HepG2 (cell line): Measurements from ENCODE around the gene PCSK2. TPM values are rescaled to one million over a fixed set of nuclear protein-coding genes. Genes with fewer than 3 reads are reported as not detected.

Experiments used
- ATAC-seq: fragments of 200-7000 bp; cut with Tn5 transposase; 3 replicates; pipeline ENCODE4 v1.9.1; 2020; ENCODE audit warnings: mild to moderate bottlenecking, moderate library complexity
- BruUV-seq: library from RNA; stranded (reverse); fragments of 400-500 nt; replicated peaks from 2 replicates; lab custom pipeline; 2021; lab: Mats Ljungman, UMichigan
- CTCF ChIA-PET: fragments of 300-600 bp; formaldehyde crosslinking; extraction: SDS; loops from one replicate; lab custom pipeline; 2021; ENCODE audit warnings: low total read pairs, inconsistent platforms, low intra/inter-chr PET ratio; lab: Yijun Ruan, JAX
- POLR2A ChIA-PET: fragments of 350-600 bp; sonication (Branson Sonifier 250); formaldehyde crosslinking; loops from one replicate; lab custom pipeline; 2020; ENCODE audit warnings: antibody characterized with exemption, inconsistent platforms; lab: Yijun Ruan, JAX
- DNase-seq: peaks from one replicate; pipeline ENCODE4 v3.0.0-alpha.2; 2015; ENCODE audit warnings: low spot score
- FAIRE-seq: peaks from 3 replicates; lab custom pipeline; 2011; peaks lifted over from hg19 to GRCh38; lab: Jason Lieb, UNC
- H2AFZ ChIP-seq: one replicate; pipeline ENCODE4 v1.6.1; 2011; ENCODE audit warnings: low read length, inconsistent platforms
- H3K27ac ChIP-seq: fragments of 300-600 bp; 3 replicates; pipeline ENCODE4 v1.8.0; 2011; ENCODE audit warnings: mixed run types, mild to moderate bottlenecking, mixed read lengths, low read length, inconsistent platforms; ENCODE audit not compliant: insufficient read depth; ENCODE audit errors: extremely low read length
- H3K27me3 ChIP-seq, 2 experiments: fragments of 200-600 bp in 1 of 2; 2 replicates in 1 of 2; 3 replicates in 1 of 2; pipeline versions ENCODE4 v1.6.0 to v1.8.0; 2011; ENCODE audit warnings: low read length in 2 of 2, mild to moderate bottlenecking in 2 of 2, moderate library complexity in 2 of 2, inconsistent platforms in 1 of 2; ENCODE audit not compliant: insufficient read depth in 2 of 2, control insufficient read depth in 1 of 2
- H3K36me3 ChIP-seq, 2 experiments: fragments of 200-600 bp in 1 of 2; replicated peaks in 1 of 2; 2 replicates in 1 of 2; 3 replicates in 1 of 2; pipeline versions ENCODE4 v1.5.1 to v1.8.0; 2011; ENCODE audit warnings: low read length in 2 of 2, inconsistent platforms in 1 of 2; ENCODE audit not compliant: insufficient read depth in 2 of 2, control insufficient read depth in 1 of 2
- H3K4me1 ChIP-seq: 2 replicates; pipeline ENCODE4 v1.5.1; 2012; ENCODE audit warnings: low read length, inconsistent platforms; ENCODE audit not compliant: insufficient read depth
- H3K4me2 ChIP-seq: 2 replicates; pipeline ENCODE4 v1.6.0; 2011; ENCODE audit warnings: low read depth, low read length, inconsistent platforms
- H3K4me3 ChIP-seq, 3 experiments: fragments of 200-600 bp in 1 of 3; sonication (generic), shearing (Covaris generic) in 1 of 3; replicated peaks in 1 of 3; 2 replicates each; pipeline ENCODE4 v1.5.1; 2011 to 2016; ENCODE audit warnings: low read length in 3 of 3, inconsistent platforms in 2 of 3, low read depth in 2 of 3, mild to moderate bottlenecking in 2 of 3, control low read depth in 1 of 3, mixed read lengths in 1 of 3; ENCODE audit not compliant: insufficient read depth in 1 of 3
- H3K79me2 ChIP-seq: one replicate; pipeline ENCODE4 v1.6.1; 2011; ENCODE audit warnings: low read length, inconsistent platforms; ENCODE audit not compliant: insufficient read depth
- H3K9ac ChIP-seq: 2 replicates; pipeline ENCODE4 v1.6.0; 2011; ENCODE audit warnings: mild to moderate bottlenecking, low read depth, low read length, inconsistent platforms; ENCODE audit not compliant: insufficient read depth
- H3K9me3 ChIP-seq: 2 replicates; pipeline ENCODE4 v1.5.1; 2012; ENCODE audit warnings: mild to moderate bottlenecking, low read length
- H4K20me1 ChIP-seq: 2 replicates; pipeline ENCODE4 v1.6.0; 2011; ENCODE audit warnings: inconsistent platforms, mild to moderate bottlenecking, low read length, moderate library complexity; ENCODE audit not compliant: insufficient read depth
- KAT2B ChIP-seq: fragments of 150-350 bp; IDR thresholded peaks from 2 replicates; pipeline ENCODE4 v1.6.1; 2014; ENCODE audit warnings: low read depth, low read length, borderline replicate concordance
- KLF11 ChIP-seq: IDR thresholded peaks from 2 replicates; pipeline ENCODE4 v1.6.1; 2016; ENCODE audit warnings: missing compliant biosample characterization
- SNAI1 ChIP-seq: sonication (generic); formaldehyde crosslinking; IDR thresholded peaks from 2 replicates; pipeline ENCODE4 v1.5.0; 2020; ENCODE audit warnings: mild to moderate bottlenecking, missing genetic modification reagents, borderline replicate concordance
- TOE1 ChIP-seq: sonication (generic); formaldehyde crosslinking; IDR thresholded peaks from 2 replicates; pipeline ENCODE4 v1.4.0; 2020; ENCODE audit warnings: mild to moderate bottlenecking, missing genetic modification reagents
- ZC3H4 ChIP-seq: sonication (generic); formaldehyde crosslinking; IDR thresholded peaks from 2 replicates; pipeline ENCODE4 v1.4.0; 2020; ENCODE audit warnings: missing genetic modification reagents, borderline replicate concordance
- ZEB1 ChIP-seq: IDR thresholded peaks from 2 replicates; pipeline ENCODE4 v1.6.1; 2012; ENCODE audit warnings: mild to moderate bottlenecking, low read depth, inconsistent platforms; ENCODE audit not compliant: insufficient replicate concordance
- ZNF326 ChIP-seq: sonication (generic); formaldehyde crosslinking; IDR thresholded peaks from 2 replicates; pipeline ENCODE4 v1.4.0; 2020; ENCODE audit warnings: missing genetic modification reagents, borderline replicate concordance
- WGBS: methylation state at CpG from one replicate; pipeline ENCODE4 v1.1.6; 2017; ENCODE audit warnings: low lambda C conversion rate; 5-methylcytosine and 5-hydroxymethylcytosine counted together
- in situ Hi-C: cut with HindIII; loops from 2 replicates; pipeline ENCODE4 v1.10.0; 2017; ENCODE audit warnings: low pct_unique_long_range_greater_than_20kb; ENCODE audit not compliant: extremely low pct_ligation_motif_present
- intact Hi-C: fragments of 100-400 bp; cut with micrococcal nuclease; formaldehyde crosslinking; loops from one replicate; pipeline ENCODE4 v1.10.0; 2022; ENCODE audit not compliant: unreplicated experiment
- polyA plus RNA-seq, 8 experiments: library from polyadenylated mRNA; depleted of rRNA in 3 of 8; stranded (reverse) in 7 of 8; unstranded in 1 of 8; fragments of >200 nt; fragmentation: Illumina TruSeq in 4 of 8; extraction: Trizol in 4 of 8; gene quantifications; 2 replicates each; pipeline versions ENCODE4 v1.2.1 to v1.2.3, GENCODE V29; 2011 to 2016; ENCODE audit warnings: low read depth in 4 of 8, missing spikeins in 1 of 8, mixed read lengths in 1 of 8; ENCODE audit not compliant: insufficient read depth in 1 of 8
- total RNA-seq, 5 experiments: library from RNA; depleted of rRNA; stranded (reverse); fragments of >200 nt; fragmentation: Illumina TruSeq; extraction: Trizol; gene quantifications; 2 replicates each; pipeline ENCODE4 v1.2.3, GENCODE V29; 2016; ENCODE audit warnings: low read depth in 1 of 5
- TF ChIP-seq, protein P1 (sequence below): sonication (generic); formaldehyde crosslinking; IDR thresholded peaks from 2 replicates; pipeline ENCODE4 v1.4.0; 2020; ENCODE audit warnings: missing genetic modification reagents, mild to moderate bottlenecking, borderline replicate concordance
- TF ChIP-seq, protein P2 (sequence below): IDR thresholded peaks from 2 replicates; pipeline ENCODE4 v1.6.1; 2012; ENCODE audit warnings: low read depth, low read length, improper control_type of control experiment

The PCSK2 gene
- total and polyA plus RNA-seq, 2 of the 13 experiments (the other 11 are each of a cell fraction or from before 2014, with no cell fraction given) = not detected

GRCh38 chr20:17317341-17317740, 90.5 kb downstream of the PCSK2 start:
- POLR2A ChIA-PET = no interaction called here
- CTCF ChIA-PET = no interaction called here
- peaks cover 4 to 53% of the 10 kb centered on the region in 2 experiments; a peak in 4 of 5 replicates for H3K27me3 ChIP-seq

More at GRCh38 chr20:17317341-17317740, 90.5 kb downstream of the PCSK2 start:
- TF ChIP-seq KAT2B = no peak
- TF ChIP-seq KLF11 = no peak
- TF ChIP-seq TOE1 (CRISPR knock-in tag) = no peak
- no peak for TF ChIP-seq SNAI1 (CRISPR knock-in tag)
- no peak for TF ChIP-seq ZNF326 (CRISPR knock-in tag)
- no peak for TF ChIP-seq ZEB1
- TF ChIP-seq, protein P1, sequence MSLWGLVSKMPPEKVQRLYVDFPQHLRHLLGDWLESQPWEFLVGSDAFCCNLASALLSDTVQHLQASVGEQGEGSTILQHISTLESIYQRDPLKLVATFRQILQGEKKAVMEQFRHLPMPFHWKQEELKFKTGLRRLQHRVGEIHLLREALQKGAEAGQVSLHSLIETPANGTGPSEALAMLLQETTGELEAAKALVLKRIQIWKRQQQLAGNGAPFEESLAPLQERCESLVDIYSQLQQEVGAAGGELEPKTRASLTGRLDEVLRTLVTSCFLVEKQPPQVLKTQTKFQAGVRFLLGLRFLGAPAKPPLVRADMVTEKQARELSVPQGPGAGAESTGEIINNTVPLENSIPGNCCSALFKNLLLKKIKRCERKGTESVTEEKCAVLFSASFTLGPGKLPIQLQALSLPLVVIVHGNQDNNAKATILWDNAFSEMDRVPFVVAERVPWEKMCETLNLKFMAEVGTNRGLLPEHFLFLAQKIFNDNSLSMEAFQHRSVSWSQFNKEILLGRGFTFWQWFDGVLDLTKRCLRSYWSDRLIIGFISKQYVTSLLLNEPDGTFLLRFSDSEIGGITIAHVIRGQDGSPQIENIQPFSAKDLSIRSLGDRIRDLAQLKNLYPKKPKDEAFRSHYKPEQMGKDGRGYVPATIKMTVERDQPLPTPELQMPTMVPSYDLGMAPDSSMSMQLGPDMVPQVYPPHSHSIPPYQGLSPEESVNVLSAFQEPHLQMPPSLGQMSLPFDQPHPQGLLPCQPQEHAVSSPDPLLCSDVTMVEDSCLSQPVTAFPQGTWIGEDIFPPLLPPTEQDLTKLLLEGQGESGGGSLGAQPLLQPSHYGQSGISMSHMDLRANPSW = no peak
- no peak for TF ChIP-seq ZC3H4 (CRISPR knock-in tag)
- TF ChIP-seq, protein P2, sequence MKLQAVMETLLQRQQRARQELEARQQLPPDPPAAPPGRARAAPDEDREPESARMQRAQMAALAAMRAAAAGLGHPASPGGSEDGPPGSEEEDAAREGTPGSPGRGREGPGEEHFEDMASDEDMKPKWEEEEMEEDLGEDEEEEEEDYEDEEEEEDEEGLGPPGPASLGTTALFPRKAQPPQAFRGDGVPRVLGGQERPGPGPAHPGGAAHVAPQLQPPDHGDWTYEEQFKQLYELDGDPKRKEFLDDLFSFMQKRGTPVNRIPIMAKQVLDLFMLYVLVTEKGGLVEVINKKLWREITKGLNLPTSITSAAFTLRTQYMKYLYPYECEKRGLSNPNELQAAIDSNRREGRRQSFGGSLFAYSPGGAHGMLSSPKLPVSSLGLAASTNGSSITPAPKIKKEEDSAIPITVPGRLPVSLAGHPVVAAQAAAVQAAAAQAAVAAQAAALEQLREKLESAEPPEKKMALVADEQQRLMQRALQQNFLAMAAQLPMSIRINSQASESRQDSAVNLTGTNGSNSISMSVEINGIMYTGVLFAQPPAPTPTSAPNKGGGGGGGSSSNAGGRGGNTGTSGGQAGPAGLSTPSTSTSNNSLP = no peak
- no peak overlapping the region for H2AFZ ChIP-seq
- no peak overlapping the region for H3K9ac ChIP-seq
- H3K4me1 ChIP-seq = peaks cover 11% of the 10 kb centered on the region
- H3K36me3 ChIP-seq = no peaks in the 10 kb centered on the region
- in situ Hi-C loops (no loop called here), intact Hi-C loops (no loop called here)
- no peak overlapping the region for H3K4me2 ChIP-seq
- BruUV-seq = no TSS peak
- no peak overlapping the region for H3K4me3 ChIP-seq
- no peak for DNase-seq
- no peak for ATAC-seq
- H3K27ac ChIP-seq = no peak overlapping the region
- no peaks in the 10 kb centered on the region for H3K79me2 ChIP-seq
- no peak for FAIRE-seq
- no peaks in the 10 kb centered on the region for H4K20me1 ChIP-seq
- 0% methylated on average over 2 of the region's 2 CpGs for WGBS
- H3K9me3 ChIP-seq = no peaks in the 10 kb centered on the region
